GM18520 (cell line): ENCODE data around the gene DES.

Experiments used
- ATAC-seq: cut with Tn5 transposase; IDR thresholded peaks from one replicate; pipeline ENCODE4 v1.9.1; 2021; ENCODE audit not compliant: unreplicated experiment

Gene DES

DNA sequence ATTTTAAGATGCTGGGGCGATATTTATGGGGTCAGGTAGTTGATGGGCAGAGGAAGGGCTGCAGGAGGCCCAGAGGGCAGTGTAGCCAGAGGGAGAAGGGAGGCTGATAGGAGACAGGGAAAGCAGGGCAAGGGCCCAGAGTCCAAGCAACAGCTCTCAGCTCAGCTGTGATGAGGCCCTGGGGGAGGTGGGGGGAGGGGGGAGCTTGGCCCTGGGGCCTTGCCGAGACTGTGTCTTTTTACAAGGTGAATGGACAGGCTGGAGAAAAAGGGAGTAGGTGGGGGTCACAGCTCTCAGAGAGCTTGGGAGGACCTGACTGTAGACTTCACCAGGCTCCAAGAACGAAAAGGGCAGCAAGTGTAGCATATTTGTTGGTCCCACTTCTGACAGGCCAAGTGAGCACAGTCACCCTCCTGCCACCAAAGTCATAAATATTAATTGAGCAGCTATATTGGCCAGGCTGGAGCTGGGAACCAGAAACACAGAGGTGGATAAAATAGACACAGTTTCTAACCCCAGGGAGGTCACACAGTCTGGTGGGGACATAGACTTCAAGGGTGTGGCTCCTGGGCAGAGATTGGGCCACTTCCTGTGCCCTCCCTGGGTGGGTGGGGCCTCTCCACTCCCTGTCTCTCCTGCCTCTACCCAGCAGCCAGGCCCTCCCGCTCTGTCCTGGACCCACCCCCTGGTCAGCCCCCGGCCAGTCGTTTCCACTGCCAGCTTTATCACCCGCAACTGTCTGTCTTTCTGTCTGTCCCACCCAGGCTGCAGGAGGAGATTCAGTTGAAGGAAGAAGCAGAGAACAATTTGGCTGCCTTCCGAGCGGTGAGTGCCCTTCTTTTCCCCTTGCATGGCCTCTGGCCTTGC, 1.4 kb downstream of the DES start:
- no peak for ATAC-seq

GRCh38 chr2:219420687-219421086, 2.5 kb downstream of the DES start:
- no peak for ATAC-seq

- no peak for ATAC-seq
Measured at GRCh38 chr2:219421323-219421722, 3.1 kb downstream of the DES start.

- no peak for ATAC-seq
Measured at GRCh38 chr2:219422952-219423534, 4.9 kb downstream of the DES start.

GRCh38 chr2:219423652-219424377, 5.6 kb downstream of the DES start:
- ATAC-seq = no peak

GRCh38 chr2:219425238-219426067, 7.3 kb downstream of the DES start:
- ATAC-seq = no peak

- no peak for ATAC-seq
Measured at GRCh38 chr2:219426068-219426443, 7.9 kb downstream of the DES start.

DNA sequence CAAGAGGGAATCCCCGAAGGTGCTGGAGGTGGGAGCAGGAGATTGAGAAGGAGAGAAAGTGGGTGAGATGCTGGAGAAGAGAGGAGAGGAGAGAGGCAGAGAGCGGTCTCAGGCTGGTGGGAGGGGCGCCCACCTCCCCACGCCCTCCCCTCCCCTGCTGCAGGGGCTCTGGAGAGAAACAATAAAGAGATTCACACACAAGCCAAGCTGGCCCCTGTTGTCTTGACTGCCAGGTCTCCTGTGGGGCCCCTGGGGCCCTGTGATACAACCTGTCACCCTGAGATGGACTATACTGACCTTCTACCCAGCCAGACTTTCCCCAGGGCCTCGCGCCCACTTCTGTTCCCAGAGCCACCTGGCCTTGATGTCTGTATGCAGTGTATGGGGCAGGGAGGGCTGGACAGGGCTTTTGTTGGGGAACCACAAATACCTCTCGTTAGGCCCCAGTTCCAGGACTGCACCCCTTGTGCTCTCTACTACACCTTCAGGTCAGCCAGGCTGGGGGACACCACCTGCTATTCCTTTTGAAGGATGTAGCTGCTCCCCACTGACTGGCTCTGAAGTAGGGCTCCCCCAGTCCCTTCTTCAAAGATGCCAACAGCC, 8.5 kb downstream of the DES start:
- no peak for ATAC-seq

DNA sequence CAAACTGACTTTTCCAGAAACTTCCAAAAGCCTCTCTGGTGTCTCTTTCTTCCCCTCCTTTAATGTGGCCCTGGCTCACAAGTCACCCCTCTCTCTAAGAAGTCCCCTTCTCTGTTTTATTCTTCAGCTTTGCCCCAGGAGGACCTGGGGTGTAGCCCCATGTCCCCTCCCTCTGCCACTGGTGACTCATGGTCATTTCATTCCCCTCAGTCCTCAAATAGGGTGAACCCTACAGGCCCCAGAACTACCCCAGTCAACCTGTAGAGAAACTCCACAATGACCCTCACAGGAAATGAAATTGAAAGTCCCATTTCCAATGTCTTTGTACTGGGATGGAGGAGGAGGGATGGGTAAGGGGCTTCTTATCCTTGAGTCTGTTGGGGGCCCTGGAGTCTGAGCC, 10.3 kb downstream of the DES start:
- ATAC-seq = no peak

GRCh38 chr2:219429958-219430606, 11.9 kb downstream of the DES start:
- ATAC-seq = no peak

GRCh38 chr2:219430633-219431615, 12.7 kb downstream of the DES start:
- ATAC-seq = no peak

DNA sequence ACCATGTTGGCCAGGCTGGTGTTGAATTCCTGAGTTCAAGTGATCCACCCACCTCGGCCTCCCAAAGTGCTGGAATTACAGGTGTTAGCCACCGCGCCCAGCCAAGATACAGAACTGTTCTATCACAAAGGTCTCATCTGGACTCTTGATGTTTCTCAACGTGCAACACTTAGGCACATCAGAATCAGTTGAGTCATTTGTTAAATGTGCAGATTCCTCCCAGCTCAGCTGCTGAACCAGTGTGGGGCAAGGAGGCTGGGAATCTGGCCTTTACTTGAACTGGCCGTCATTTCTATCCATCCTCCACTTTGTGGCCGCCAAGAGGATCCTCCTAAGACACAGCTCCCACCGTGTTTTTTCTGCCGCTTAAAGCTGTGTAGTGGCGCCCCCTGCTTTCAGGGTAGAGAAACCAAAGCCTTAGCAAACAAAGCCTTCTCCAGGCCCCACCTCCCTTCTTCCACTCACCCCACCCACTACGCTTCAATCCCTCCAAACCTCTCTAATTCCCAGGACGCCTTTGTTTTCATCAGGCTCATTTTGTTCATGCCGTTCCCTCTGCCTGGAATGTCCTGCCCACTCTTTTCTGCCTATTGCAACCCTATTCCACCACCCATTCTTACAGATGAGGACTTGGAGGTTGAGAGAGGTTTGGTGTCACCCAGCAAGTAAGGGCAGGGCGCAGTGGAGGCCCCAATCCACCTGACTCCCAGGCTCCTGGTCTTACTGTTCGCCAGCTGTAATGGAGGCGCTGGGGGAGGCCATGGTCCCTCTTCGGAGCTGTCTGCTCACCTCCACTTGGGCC, 15.7 kb downstream of the DES start:
- no peak for ATAC-seq

- ATAC-seq = no peak
Measured at GRCh38 chr2:219434468-219434717, 16.2 kb downstream of the DES start.

GRCh38 chr2:219434718-219435525, 16.7 kb downstream of the DES start, which contains the start of gene SPEG:
Gene SPEG (plus strand): TSS chr2:219434843. CDS start chr2:219434978, 135 bp downstream.
- no peak for ATAC-seq

GRCh38 chr2:219435701-219436100, 17.5 kb downstream of the DES start:
- ATAC-seq = no peak

- ATAC-seq = no peak
Measured at GRCh38 chr2:219436491-219436890, 18.3 kb downstream of the DES start.

GRCh38 chr2:219437141-219437540, 19.0 kb downstream of the DES start:
- no peak for ATAC-seq
